Osteoblast (primary cell): ENCODE data around the gene RGS14. TPM values are rescaled to one million over a fixed set of nuclear protein-coding genes. Genes with fewer than 3 reads are reported as not detected.
A peak's percentile ranks its signal among the peaks of the same experiment; 100 is the strongest.

Source experiments
- DNase-seq: peaks from one replicate; pipeline ENCODE4 v3.0.0; 2011; ENCODE audit warnings: low spot score, mixed read lengths; ENCODE audit not compliant: insufficient read length; ENCODE audit errors: missing footprints
- H2AFZ ChIP-seq: 2 replicates; pipeline ENCODE4 v1.6.0; 2011; ENCODE audit warnings: mild to moderate bottlenecking, low read length
- H3K27ac ChIP-seq: 2 replicates; pipeline ENCODE4 v1.5.1; 2011; ENCODE audit warnings: mild to moderate bottlenecking, low read depth, low read length, moderate library complexity
- H3K27me3 ChIP-seq: 2 replicates; pipeline ENCODE4 v1.6.0; 2012; ENCODE audit warnings: mild to moderate bottlenecking, control low read depth, inconsistent platforms, low read length, moderate library complexity; ENCODE audit not compliant: insufficient read depth
- H3K36me3 ChIP-seq: 2 replicates; pipeline ENCODE4 v1.5.1; 2011; ENCODE audit warnings: mild to moderate bottlenecking, low read length, control low read depth, moderate library complexity; ENCODE audit not compliant: insufficient read depth
- H3K4me1 ChIP-seq: 2 replicates; pipeline ENCODE4 v1.5.1; 2011; ENCODE audit warnings: mild to moderate bottlenecking, low read length, control low read depth, moderate library complexity; ENCODE audit not compliant: insufficient read depth
- H3K4me2 ChIP-seq: 2 replicates; pipeline ENCODE4 v1.6.0; 2011; ENCODE audit warnings: mild to moderate bottlenecking, low read length; ENCODE audit not compliant: insufficient read depth
- H3K4me3 ChIP-seq: fragments of 200-600 bp; sonication (generic); 3 replicates; pipeline ENCODE4 v1.5.1; 2012; ENCODE audit warnings: mild to moderate bottlenecking, low read length, inconsistent platforms; ENCODE audit not compliant: insufficient read depth
- H3K79me2 ChIP-seq: 2 replicates; pipeline ENCODE4 v1.6.0; 2012; ENCODE audit warnings: mild to moderate bottlenecking, low read length, control low read depth, inconsistent platforms; ENCODE audit not compliant: insufficient read depth
- H3K9me3 ChIP-seq: 2 replicates; pipeline ENCODE4 v1.5.1; 2011; ENCODE audit warnings: low read depth, low read length, control low read depth
- H4K20me1 ChIP-seq: 2 replicates; pipeline ENCODE4 v1.6.0; 2012; ENCODE audit warnings: mild to moderate bottlenecking, low read length, control low read depth; ENCODE audit not compliant: insufficient read depth
- total RNA-seq: library from RNA; depleted of rRNA; stranded (reverse); fragments of >200 nt; gene quantifications from 2 replicates; pipeline ENCODE4 v1.2.3, GENCODE V29; 2012
- TF ChIP-seq, protein P1 (sequence below): IDR thresholded peaks from 2 replicates; pipeline ENCODE4 v1.5.1; 2011; ENCODE audit warnings: mild to moderate bottlenecking, low read depth, low read length, moderate library complexity; ENCODE audit errors: extremely low read depth

The RGS14 gene
- total RNA-seq, 1 donor, result 9.4 TPM

GRCh38 chr5:177334781-177335700 lies 22.7 kb upstream of the RGS14 start:
- Histone ChIP-seq H4K20me1 (peaks cover 19% of the 10 kb centered on the region), H3K4me1 (no peaks in the 10 kb centered on the region), H3K4me3 (no peak overlapping the region), H2AFZ (no peak overlapping the region), H3K27ac (no peak overlapping the region), H3K36me3 (peaks cover 52% of the 10 kb centered on the region), H3K9me3 (no peaks in the 10 kb centered on the region), H3K79me2 (peaks cover 23% of the 10 kb centered on the region), H3K4me2 (no peak overlapping the region), H3K27me3 (no peaks in the 10 kb centered on the region)
- peak; percentile 46 for DNase-seq
- TF ChIP-seq, protein P1, sequence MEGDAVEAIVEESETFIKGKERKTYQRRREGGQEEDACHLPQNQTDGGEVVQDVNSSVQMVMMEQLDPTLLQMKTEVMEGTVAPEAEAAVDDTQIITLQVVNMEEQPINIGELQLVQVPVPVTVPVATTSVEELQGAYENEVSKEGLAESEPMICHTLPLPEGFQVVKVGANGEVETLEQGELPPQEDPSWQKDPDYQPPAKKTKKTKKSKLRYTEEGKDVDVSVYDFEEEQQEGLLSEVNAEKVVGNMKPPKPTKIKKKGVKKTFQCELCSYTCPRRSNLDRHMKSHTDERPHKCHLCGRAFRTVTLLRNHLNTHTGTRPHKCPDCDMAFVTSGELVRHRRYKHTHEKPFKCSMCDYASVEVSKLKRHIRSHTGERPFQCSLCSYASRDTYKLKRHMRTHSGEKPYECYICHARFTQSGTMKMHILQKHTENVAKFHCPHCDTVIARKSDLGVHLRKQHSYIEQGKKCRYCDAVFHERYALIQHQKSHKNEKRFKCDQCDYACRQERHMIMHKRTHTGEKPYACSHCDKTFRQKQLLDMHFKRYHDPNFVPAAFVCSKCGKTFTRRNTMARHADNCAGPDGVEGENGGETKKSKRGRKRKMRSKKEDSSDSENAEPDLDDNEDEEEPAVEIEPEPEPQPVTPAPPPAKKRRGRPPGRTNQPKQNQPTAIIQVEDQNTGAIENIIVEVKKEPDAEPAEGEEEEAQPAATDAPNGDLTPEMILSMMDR, result no peak

DNA sequence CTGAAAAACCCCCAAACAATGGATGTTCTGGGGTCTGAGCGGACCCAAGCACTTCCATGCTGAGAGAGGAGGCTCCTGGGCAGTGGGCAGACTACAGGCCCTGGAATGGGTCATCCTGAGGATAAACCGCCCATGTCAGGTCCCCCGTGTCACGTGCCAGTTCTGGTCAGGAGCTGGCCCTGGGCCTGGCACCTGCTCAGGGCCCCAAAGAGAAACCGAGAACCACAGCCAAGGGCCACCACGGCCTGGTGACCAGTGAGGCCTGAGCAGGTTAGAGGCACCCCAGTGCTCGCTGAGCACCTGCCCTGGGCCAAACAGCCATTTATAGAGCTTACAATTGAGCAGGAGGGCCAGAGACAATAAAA lies 22.0 kb upstream of the RGS14 start:
- Histone ChIP-seq H3K4me3 (no peak overlapping the region), H3K9me3 (no peaks in the 10 kb centered on the region), H3K79me2 (peaks cover 26% of the 10 kb centered on the region), H3K27ac (no peak overlapping the region), H2AFZ (no peak overlapping the region), H3K4me2 (no peak overlapping the region), H4K20me1 (peaks cover 19% of the 10 kb centered on the region), H3K36me3 (peaks cover 48% of the 10 kb centered on the region), H3K4me1 (no peaks in the 10 kb centered on the region), H3K27me3 (no peaks in the 10 kb centered on the region)
- DNase-seq, result no peak
- TF ChIP-seq, protein P1, result no peak

DNA sequence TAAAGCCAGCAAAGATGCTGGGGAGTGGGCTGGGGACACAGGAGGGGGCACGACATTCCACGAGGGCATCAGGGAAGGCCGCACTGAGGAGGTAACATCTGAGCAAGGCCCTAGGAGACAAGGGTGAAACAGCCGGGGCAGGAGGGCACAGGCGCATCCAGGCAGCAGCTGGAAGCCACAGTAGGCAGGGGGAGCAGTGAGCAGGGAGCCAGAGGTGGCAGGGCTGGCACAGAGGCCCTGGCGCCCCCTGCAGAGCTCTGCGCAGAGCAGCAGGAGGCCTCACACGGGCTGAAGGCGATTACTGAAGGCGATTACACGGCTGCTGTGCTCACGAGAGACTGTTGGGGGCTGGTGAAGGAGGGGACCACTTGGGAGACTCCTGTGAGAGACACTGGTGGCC lies 21.6 kb upstream of the RGS14 start:
- H2AFZ ChIP-seq, result no peak overlapping the region
- peaks cover 48% of the 10 kb centered on the region for H3K36me3 ChIP-seq
- H3K4me1 ChIP-seq, result no peaks in the 10 kb centered on the region
- H3K27me3 ChIP-seq, result no peaks in the 10 kb centered on the region
- DNase-seq, result peak; percentile 90
- no peak overlapping the region for H3K4me3 ChIP-seq
- H3K27ac ChIP-seq, result no peak overlapping the region
- H3K9me3 ChIP-seq, result no peaks in the 10 kb centered on the region
- H4K20me1 ChIP-seq, result peaks cover 19% of the 10 kb centered on the region
- TF ChIP-seq, protein P1, result peak; percentile 38
- H3K79me2 ChIP-seq, result peaks cover 26% of the 10 kb centered on the region
- no peak overlapping the region for H3K4me2 ChIP-seq
